ENCODE results near the gene FBXL19.

FBXL19 gene

DNA sequence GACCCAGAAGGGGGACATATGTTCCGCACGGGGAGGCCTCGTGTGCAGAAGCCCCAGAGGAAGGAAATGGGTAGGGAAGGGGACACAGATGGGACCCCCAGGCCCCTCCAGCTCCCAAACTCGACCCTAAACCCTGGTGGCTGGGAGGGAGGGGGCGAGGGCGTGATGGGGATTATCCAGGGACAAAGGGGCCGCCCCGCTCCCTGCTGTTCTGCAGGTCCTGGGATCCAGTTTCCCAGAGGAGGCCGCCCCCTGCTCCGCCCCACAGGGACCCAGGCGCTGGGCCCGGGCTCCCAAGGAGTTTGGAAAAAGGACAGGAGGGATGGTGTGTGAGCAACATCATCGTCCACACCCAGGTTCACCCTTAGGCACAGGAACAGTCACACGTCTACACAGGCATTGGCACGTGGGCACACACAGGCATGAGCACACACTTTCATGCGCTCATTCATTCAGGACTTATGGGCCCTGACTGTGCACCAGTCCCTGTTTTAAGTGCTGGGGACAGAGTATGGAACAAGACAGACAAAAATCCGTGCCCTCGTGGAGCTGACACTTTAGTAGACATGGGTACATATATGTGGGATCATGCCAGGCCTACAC, 12.8 kb upstream of the FBXL19 start:
- H3K27me3 ChIP-seq (ENCODE audit: control insufficient read depth, low read length): no peaks in the 10 kb centered on the region
- H3F3A ChIP-seq (ENCODE audit: control insufficient read depth, insufficient read depth): peaks cover under 1% of the 10 kb centered on the region
- H4K20me1 ChIP-seq (ENCODE audit: control insufficient read depth, insufficient read depth, low read depth, low read length): no peaks in the 10 kb centered on the region
- no peak overlapping the region for H3K27ac ChIP-seq (ENCODE audit: low read depth, low read length)
- H3K4me1 ChIP-seq (ENCODE audit: control insufficient read depth, low read length): no peaks in the 10 kb centered on the region; the same call in 1 of the 2 replicates
- no peaks in the 10 kb centered on the region for H3K36me3 ChIP-seq (ENCODE audit: control insufficient read depth, low read length)
- H3K9me2 ChIP-seq (replicated peaks; ENCODE audit: control insufficient read depth, low read length): no peaks in the 10 kb centered on the region
- TF ChIP-seq, protein P1, sequence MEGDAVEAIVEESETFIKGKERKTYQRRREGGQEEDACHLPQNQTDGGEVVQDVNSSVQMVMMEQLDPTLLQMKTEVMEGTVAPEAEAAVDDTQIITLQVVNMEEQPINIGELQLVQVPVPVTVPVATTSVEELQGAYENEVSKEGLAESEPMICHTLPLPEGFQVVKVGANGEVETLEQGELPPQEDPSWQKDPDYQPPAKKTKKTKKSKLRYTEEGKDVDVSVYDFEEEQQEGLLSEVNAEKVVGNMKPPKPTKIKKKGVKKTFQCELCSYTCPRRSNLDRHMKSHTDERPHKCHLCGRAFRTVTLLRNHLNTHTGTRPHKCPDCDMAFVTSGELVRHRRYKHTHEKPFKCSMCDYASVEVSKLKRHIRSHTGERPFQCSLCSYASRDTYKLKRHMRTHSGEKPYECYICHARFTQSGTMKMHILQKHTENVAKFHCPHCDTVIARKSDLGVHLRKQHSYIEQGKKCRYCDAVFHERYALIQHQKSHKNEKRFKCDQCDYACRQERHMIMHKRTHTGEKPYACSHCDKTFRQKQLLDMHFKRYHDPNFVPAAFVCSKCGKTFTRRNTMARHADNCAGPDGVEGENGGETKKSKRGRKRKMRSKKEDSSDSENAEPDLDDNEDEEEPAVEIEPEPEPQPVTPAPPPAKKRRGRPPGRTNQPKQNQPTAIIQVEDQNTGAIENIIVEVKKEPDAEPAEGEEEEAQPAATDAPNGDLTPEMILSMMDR (IDR thresholded peaks at IDR 0.05; ENCODE audit: low read depth, low read length, poor library complexity, severe bottlenecking): no peak
- TF ChIP-seq EZH2phosphoT487 (IDR thresholded peaks at IDR 0.05; ENCODE audit: borderline replicate concordance, low read length): no peak
- H3K9me3 ChIP-seq (ENCODE audit: control insufficient read depth, insufficient read depth, low read length): no peaks in the 10 kb centered on the region
- H3K4me3 ChIP-seq (ENCODE audit: low read length): no peak overlapping the region
- H3K79me2 ChIP-seq (ENCODE audit: control insufficient read depth, low read length): no peaks in the 10 kb centered on the region
- H3K4me2 ChIP-seq (ENCODE audit: low read length): no peak overlapping the region

GRCh38 chr16:30912794-30913412, 10.5 kb upstream of the FBXL19 start:
- Histone ChIP-seq H4K20me1 (ENCODE audit: control insufficient read depth, insufficient read depth, low read depth, low read length) (no peaks in the 10 kb centered on the region), H3K27ac (ENCODE audit: low read depth, low read length) (no peak overlapping the region), H3K36me3 (ENCODE audit: control insufficient read depth, low read length) (no peaks in the 10 kb centered on the region), H3K79me2 (ENCODE audit: control insufficient read depth, low read length) (no peaks in the 10 kb centered on the region), H3K27me3 (ENCODE audit: control insufficient read depth, low read length) (no peaks in the 10 kb centered on the region), H3K4me1 (ENCODE audit: control insufficient read depth, low read length) (no peaks in the 10 kb centered on the region; the same call in 1 of the 2 replicates), H3K9me3 (ENCODE audit: control insufficient read depth, insufficient read depth, low read length) (no peaks in the 10 kb centered on the region), H3K4me2 (ENCODE audit: low read length) (no peak overlapping the region), H3F3A (ENCODE audit: control insufficient read depth, insufficient read depth) (peaks cover 3% of the 10 kb centered on the region), H3K4me3 (ENCODE audit: low read length) (no peak overlapping the region), H3K9me2 (replicated peaks; ENCODE audit: control insufficient read depth, low read length) (no peaks in the 10 kb centered on the region)
- TF ChIP-seq EZH2phosphoT487 (IDR thresholded peaks at IDR 0.05; ENCODE audit: borderline replicate concordance, low read length): no peak
- TF ChIP-seq, protein P1 (IDR thresholded peaks at IDR 0.05; ENCODE audit: low read depth, low read length, poor library complexity, severe bottlenecking): no peak

DNA sequence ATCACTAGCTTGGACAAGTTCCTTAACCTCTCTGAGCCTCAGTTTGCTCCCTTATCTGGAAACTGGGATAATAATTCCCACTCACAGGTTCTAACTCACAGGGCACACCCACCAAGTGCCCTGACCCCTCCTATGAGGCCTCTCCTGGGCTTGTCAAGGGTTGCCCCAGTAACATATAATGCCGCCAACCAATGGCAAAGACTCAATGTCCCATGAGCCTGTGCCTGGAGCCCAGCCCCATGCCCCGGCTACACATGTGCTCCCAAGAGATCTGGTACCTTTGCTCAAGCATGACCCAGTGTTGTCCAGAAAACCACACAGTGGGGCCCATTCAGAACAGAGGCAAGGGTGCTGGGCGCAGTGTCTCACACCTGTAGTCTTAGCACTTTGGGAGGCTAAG, 8.5 kb upstream of the FBXL19 start:
- Histone ChIP-seq H3F3A (ENCODE audit: control insufficient read depth, insufficient read depth) (peaks cover 3% of the 10 kb centered on the region), H3K4me3 (ENCODE audit: low read length) (no peak overlapping the region), H3K4me1 (ENCODE audit: control insufficient read depth, low read length) (no peaks in the 10 kb centered on the region; the same call in 1 of the 2 replicates), H4K20me1 (ENCODE audit: control insufficient read depth, insufficient read depth, low read depth, low read length) (no peaks in the 10 kb centered on the region), H3K36me3 (ENCODE audit: control insufficient read depth, low read length) (no peaks in the 10 kb centered on the region), H3K4me2 (ENCODE audit: low read length) (no peak overlapping the region), H3K9me2 (replicated peaks; ENCODE audit: control insufficient read depth, low read length) (no peaks in the 10 kb centered on the region), H3K27me3 (ENCODE audit: control insufficient read depth, low read length) (no peaks in the 10 kb centered on the region), H3K9me3 (ENCODE audit: control insufficient read depth, insufficient read depth, low read length) (no peaks in the 10 kb centered on the region), H3K79me2 (ENCODE audit: control insufficient read depth, low read length) (no peaks in the 10 kb centered on the region), H3K27ac (ENCODE audit: low read depth, low read length) (no peak overlapping the region)
- TF ChIP-seq, protein P1 (IDR thresholded peaks at IDR 0.05; ENCODE audit: low read depth, low read length, poor library complexity, severe bottlenecking): no peak
- TF ChIP-seq EZH2phosphoT487 (IDR thresholded peaks at IDR 0.05; ENCODE audit: borderline replicate concordance, low read length): no peak

Data from DOHH2 (cell line).